ENCODE results near the gene ARHGAP28.

The ARHGAP28 gene

DNA sequence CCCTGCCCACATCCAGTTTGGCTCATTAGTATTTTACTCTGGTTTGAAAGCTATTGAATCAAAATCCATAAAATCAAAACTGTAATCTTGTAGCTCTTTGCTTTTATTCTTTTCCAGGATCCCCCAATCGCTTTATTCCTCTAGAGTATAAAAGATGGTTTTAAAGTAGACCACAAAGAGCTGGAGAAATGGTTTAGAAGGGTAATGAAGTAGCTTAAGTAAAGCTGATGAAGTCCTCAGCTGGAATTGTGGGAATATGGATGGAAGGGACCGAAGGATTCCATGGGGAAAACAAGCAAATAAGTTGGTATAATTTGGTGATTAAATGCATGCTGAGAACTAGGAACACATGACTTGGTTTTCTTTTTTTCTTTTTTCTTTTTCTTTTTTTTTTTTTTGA lies 12.3 kb downstream of the ARHGAP28 start:
- TF ChIP-seq ZNF274 (IDR thresholded peaks at IDR 0.05; ENCODE audit: low read depth, low read length), result no peak
- no peak overlapping the region for H3K4me3 ChIP-seq (ENCODE audit: low read length)

DNA sequence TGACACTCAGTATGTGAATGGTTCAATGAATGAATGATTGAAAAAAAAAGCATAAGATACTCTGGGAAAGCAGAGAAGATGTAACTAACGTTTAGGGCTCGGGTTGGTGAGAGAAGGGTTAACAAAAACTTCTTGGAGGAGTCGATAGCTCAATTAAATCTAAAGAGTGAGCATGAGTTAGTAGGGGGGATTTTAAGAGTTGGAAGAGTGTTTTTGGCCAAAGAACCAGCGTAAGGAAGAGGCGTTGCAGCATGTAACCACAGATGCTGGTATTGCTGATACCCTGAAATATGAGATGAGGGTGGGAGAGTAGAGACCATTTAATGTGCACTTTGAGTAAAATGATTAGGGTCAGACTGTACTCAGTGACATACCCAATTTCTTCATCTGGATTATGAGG lies 14.5 kb downstream of the ARHGAP28 start:
- no peak overlapping the region for H3K4me3 ChIP-seq (ENCODE audit: low read length)
- TF ChIP-seq ZNF274 (IDR thresholded peaks at IDR 0.05; ENCODE audit: low read depth, low read length), result no peak

DNA sequence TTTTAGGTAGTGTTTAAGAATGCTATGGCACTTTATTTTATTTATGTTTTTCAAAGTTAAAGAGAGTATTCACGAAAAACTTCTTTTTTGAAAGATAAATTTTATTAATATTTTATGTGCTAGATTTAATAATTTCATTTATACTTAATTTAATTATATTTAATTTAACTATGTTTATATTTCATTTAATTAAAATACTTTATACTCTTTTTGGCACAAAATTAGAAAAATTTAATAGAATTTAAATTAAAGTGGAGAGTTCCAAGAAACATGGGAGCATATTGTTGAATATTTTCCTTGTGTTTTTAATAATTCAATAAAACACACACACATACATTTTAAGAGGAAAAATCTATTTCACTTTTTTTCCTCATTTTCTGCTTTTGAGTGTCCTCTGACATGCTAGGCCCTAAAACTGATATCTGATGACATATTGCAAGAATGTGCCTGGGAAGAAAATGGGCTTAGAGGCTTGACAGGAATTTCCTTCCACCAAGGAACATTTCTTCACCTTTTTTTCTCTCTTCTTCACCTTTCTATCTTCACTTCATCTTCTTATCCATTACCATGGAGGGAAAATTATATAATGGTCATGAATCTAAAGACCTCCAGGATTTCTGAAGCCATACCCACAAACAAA lies 15.4 kb downstream of the ARHGAP28 start:
- no peak for TF ChIP-seq ZNF274 (IDR thresholded peaks at IDR 0.05; ENCODE audit: low read depth, low read length)
- no peak overlapping the region for H3K4me3 ChIP-seq (ENCODE audit: low read length)

DNA sequence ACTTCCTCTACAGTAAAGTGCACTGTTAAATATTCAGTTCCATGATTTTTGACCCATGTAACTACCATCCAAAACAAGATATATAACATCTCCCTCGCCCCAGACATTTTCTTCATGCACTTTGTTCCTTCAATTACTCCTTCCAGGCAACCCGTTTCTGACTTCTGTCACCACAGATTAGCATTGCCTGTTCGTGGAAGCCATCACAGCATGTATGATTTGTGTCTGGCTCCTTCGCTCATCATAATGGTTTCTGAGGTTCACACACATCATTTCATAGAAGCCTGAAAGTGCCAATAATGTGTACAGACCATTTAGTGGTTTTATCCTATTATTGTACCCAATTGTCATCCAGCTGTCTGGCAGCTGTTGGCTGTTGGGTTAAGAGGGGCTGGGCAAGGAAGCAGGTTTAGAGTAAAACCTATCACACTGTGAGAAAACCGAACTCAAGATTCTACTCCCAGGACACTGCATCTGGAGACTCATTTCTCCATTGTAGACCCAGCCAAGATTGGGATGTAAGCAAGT lies 16.1 kb downstream of the ARHGAP28 start:
- TF ChIP-seq ZNF274 (IDR thresholded peaks at IDR 0.05; ENCODE audit: low read depth, low read length), result no peak
- no peak overlapping the region for H3K4me3 ChIP-seq (ENCODE audit: low read length)

DNA sequence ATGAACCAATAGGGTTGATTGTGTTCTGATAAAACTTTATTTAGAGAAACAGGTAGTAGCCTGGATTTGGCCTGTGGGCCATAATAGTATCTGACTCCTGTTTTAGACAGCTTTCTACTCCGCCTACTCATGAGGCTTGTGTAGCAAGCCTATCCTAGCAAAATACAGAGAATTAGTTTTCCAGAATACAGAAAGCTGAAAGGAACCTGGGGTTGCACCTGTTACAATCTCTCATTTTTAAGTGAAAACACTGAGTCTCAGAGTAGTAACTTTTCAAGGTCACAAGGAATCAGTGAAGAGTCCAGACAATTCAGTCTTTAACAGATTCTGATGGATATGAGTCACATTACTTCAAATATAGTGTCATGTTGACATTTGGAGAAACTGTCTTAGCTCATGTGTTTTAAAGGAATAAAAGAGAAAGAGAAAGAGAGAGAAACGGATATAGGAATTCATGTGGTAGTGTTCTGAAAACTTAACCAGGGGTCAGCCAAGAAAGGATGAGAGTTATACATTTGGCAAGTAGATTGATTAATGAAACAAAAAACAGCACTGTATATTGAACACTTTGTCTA lies 17.0 kb downstream of the ARHGAP28 start:
- no peak overlapping the region for H3K4me3 ChIP-seq (ENCODE audit: low read length)
- no peak for TF ChIP-seq ZNF274 (IDR thresholded peaks at IDR 0.05; ENCODE audit: low read depth, low read length)

DNA sequence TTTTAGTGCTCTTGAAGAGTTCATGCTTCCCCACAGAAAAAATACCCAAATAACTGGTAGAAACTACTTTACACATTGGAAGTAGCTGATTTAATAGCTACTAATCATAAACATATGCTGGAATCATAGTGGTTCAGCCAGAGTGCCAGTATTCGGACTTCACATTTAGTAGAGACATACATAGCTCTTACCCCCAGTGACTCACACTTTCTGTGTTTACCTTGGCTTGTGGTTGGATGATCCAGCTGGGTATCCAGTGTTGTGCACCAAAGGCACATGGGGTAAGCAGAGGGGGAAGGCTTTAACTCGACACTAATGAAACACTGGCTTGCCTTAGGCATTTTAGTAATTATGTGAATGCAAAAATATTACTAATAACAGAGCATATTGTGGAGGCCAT lies 18.1 kb downstream of the ARHGAP28 start:
- no peak overlapping the region for H3K4me3 ChIP-seq (ENCODE audit: low read length)
- no peak for TF ChIP-seq ZNF274 (IDR thresholded peaks at IDR 0.05; ENCODE audit: low read depth, low read length)

DNA sequence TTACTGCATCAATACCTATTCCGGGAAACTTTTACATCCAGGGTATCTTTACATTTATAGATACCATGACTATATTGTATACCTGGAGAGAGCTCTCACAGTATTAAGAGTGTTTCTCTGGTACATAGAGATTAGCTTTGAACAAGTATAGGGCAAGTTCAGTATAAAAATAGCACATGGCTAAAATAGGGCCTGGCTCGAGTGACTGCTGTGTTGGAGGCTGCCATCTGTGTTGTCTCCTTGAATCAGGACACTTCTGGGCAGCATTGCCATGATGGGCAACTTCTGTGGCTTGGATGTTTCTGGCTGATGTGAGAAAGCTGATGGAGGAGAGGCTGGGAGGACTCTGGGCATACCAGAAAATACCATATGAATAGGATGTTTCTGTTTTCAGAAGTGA lies 18.7 kb downstream of the ARHGAP28 start:
- no peak overlapping the region for H3K4me3 ChIP-seq (ENCODE audit: low read length)
- no peak for TF ChIP-seq ZNF274 (IDR thresholded peaks at IDR 0.05; ENCODE audit: low read depth, low read length)

DNA sequence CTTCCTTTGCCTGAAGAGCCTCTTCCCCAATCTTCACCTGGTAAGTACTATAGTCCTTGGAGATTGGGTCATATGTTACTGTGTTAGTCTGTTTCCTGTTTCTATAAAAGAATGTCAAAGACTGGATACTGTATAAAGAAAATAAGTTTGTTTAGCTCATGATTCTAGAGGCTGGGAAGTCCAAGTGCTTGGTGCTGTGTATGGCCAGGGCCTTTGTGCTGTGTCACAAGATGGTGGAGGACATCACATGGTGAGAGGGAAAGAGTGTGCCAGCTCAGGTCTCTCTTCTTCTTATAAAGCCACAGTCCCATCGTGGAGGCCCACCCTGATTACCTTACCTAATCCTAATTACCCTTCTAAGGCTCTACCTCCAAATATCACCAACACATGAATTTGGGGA lies 20.9 kb downstream of the ARHGAP28 start:
- H3K4me3 ChIP-seq (ENCODE audit: low read length), result no peak overlapping the region
- no peak for TF ChIP-seq ZNF274 (IDR thresholded peaks at IDR 0.05; ENCODE audit: low read depth, low read length)

DNA sequence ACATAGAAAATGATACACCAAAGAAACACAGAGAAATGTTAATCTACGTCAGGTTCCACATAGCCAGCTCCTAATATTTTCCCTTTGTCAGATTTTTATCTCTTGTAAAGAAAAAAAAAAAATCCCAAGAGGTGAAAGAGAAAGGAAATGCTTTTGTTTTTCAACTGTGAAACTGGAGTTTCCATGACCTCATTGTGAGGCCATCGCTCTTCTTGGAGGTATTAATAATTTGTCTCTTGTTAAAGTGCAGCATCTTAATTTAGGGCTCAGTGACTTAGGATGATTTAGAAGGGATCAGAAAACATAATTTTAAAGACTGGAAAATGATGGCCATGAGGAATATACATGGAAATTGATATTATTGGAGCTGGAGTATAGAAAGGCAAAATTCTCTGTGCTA lies 21.7 kb downstream of the ARHGAP28 start:
- TF ChIP-seq ZNF274 (IDR thresholded peaks at IDR 0.05; ENCODE audit: low read depth, low read length), result no peak

DNA sequence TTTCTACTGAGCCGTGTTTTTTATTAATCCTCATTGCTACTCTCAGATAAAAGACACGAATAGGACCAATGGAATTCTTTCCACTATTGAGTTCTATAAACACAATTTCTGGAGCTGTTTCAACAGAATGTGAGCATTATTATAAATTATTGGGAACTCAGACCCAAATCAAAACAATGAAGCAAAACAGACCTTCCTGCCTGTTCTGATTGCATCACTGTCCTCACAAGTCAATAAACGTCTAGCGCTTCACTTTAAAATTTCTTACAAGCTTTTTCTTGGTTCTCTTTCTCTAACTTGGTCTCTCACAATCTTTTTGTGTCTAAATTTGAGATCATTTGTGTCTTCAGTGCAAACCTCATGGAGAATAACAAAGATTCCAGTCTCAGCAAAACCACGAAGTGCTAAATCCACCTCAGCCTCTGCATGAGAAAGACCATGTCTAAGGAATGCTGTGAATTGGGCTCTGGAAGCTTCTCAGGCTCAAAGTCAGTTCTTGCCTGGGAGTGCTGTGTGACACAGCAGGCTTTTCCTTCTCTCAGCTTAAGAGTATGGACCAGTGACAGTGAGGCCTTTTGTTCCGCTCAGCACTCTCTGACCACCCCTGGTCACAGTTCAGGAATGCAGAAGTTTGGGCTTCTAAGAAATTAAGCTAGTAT lies 22.8 kb downstream of the ARHGAP28 start:
- no peak for TF ChIP-seq ZNF274 (IDR thresholded peaks at IDR 0.05; ENCODE audit: low read depth, low read length)
- no peak overlapping the region for H3K4me3 ChIP-seq (ENCODE audit: low read length)

More for the DNA sequence above, 21.7 kb downstream of the ARHGAP28 start:
- no peak overlapping the region for H3K4me3 ChIP-seq (ENCODE audit: low read length)

DNA sequence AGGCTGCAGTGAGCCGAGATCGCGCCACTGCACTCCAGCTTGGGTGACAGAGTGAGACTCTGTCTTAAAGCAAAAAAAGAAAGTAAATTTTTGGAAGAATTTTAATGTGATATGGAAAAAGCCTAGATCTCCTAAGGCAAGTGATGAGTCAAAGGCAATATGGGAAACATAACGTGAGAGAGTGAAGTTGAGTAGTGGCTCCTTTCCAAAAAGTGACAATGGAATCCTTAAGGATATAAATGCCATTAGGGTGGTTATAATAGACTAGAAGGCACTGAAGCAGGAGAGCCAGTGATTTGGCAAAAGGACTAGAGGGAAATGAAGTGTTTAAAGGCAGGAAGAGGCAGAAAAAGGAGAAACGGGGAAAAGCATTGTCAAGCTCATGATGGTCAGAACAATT lies 25.6 kb downstream of the ARHGAP28 start:
- no peak overlapping the region for H3K4me3 ChIP-seq (ENCODE audit: low read length)
- no peak for TF ChIP-seq ZNF274 (IDR thresholded peaks at IDR 0.05; ENCODE audit: low read depth, low read length)

DNA sequence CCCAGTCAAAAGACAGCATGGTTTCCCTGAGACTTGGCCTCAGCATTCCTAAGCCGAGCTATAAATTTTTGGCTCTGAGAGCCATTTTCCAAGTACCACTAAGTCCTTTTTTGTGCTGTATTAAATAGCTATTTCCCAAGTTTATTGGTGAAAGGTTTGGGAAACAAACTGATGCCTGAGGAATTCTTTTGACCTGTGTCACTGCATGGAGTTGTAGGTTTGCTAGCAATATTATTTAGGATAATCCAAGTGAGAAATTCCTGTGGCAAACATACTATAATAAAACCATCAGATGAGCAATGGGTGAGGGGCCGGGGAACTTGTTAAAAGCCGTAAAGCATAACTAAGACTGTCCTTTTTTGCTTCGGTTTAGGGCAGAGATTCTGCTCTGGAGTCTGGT lies 28.4 kb downstream of the ARHGAP28 start:
- no peak for TF ChIP-seq ZNF274 (IDR thresholded peaks at IDR 0.05; ENCODE audit: low read depth, low read length)
- H3K4me3 ChIP-seq (ENCODE audit: low read length), result no peak overlapping the region

DNA sequence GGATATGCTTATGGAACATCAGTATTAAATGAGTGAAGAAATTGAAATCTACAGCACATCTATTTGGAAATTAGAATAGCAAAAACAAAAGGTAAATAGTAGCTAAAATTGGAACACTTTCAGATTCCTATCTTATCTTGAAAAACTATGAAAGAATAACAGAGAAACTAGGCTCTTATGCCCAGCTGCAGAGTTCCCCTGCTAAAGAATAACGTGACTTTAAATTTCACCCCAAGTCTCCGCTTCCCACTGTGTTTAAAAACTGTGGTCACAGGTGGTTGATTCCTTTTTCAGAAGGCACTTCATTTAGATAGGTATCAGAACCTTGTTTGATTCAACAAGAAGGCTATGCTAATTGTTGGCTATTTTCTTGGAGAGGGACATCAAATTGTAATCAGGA lies 30.1 kb downstream of the ARHGAP28 start:
- no peak overlapping the region for H3K4me3 ChIP-seq (ENCODE audit: low read length)
- no peak for TF ChIP-seq ZNF274 (IDR thresholded peaks at IDR 0.05; ENCODE audit: low read depth, low read length)

DNA sequence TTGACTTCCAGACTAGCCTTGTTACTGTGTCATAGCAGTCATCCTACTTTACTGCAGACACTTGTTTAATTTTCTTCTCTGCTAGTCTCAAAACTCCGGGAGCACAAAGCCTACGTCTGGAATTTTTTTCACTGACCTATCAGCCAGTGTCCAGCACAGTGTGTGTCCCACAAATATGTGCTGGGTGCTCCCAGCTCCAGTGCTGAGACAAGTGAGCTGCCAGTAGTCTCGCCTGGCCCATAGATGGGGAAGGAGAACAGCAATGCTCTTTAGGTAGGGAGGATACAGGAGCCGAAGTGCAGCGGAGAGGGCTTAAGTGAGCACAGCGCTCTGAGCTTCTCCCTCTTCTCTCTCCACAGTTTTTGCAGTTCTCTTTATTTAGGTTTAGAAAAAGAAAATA lies 34.0 kb downstream of the ARHGAP28 start:
- no peak for TF ChIP-seq ZNF274 (IDR thresholded peaks at IDR 0.05; ENCODE audit: low read depth, low read length)
- H3K4me3 ChIP-seq (ENCODE audit: low read length), result no peak overlapping the region

DNA sequence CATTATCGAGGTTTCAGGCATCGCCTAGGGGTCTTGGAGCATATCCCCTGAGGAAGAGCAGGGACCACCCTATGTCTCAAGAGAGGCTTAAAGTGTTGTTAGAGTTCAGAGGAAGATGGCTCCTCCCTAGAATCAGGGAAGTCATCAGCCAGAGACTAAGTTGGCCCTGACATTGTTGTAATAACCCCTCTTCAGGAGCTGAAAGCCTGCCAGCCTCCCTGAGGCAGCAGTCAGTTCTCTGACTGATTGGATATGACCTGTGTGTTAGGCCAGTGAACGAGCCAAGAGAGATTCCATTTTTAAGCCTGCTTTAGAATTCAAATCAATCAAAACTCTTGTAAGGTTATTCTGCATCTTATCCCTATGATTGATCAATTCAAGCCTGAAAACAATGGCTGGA lies 34.9 kb downstream of the ARHGAP28 start:
- TF ChIP-seq ZNF274 (IDR thresholded peaks at IDR 0.05; ENCODE audit: low read depth, low read length), result no peak

More for the DNA sequence above, 34.9 kb downstream of the ARHGAP28 start:
- H3K4me3 ChIP-seq (ENCODE audit: low read length), result no peak overlapping the region
